Sigmoid colon (tissue), 4 donors: ENCODE data around the gene SLAMF9.

ENCODE experiments used
- CTCF ChIP-seq, 4 experiments: fragments of 450-650 bp in 3 of 4; fragments of 200-600 bp in 1 of 4; IDR thresholded peaks; one replicate each; pipeline ENCODE4 v1.5.1; 2016 to 2019; ENCODE audit warnings: antibody characterized with exemption in 4 of 4, mild to moderate bottlenecking in 3 of 4, moderate library complexity in 2 of 4
- POLR2A ChIP-seq, 2 donors: fragments of 450-650 bp; IDR thresholded peaks; one replicate each; pipeline ENCODE4 v1.6.1; 2016; ENCODE audit warnings: antibody characterized with exemption in 2 of 2, mild to moderate bottlenecking in 2 of 2, moderate library complexity in 2 of 2
- POLR2AphosphoS5 ChIP-seq, 4 donors: sonication (generic); formaldehyde crosslinking; IDR thresholded peaks; one replicate each; pipeline ENCODE4 v1.6.1; 2017; ENCODE audit warnings: antibody characterized with exemption in 4 of 4

DNA sequence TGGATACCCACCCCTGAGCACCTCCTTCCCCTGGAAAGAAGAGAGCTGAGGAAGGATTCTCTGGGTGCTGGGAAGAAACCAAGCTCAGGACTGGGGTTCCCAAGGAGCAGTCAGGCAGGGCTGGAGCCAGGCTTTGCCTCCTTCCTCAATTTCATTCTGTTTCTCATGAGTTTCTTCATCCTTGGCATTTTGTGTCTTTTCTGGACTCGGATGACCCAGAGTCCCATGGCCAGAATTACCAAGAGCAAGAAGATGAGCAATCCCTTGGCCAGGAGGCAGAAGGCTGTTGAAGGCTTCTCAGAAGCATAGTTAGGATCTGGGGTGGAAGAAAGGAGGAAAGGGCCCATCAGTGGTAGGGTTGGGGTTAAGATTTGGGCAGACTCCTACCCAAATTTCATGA is 2.5 kb downstream of the SLAMF9 start:
- no peak for TF ChIP-seq POLR2A (IDR thresholded peaks at IDR 0.05)
- TF ChIP-seq POLR2AphosphoS5 (IDR thresholded peaks at IDR 0.05): no peak
- no peak for TF ChIP-seq CTCF (IDR thresholded peaks at IDR 0.05)
